ENCODE data around the gene RC3H1. TPM values are rescaled to one million over a fixed set of nuclear protein-coding genes. Genes with fewer than 3 reads are reported as not detected.
"Not testable (repeated sequence)": the region's sequence is repeated elsewhere in the genome, so short reads cannot be mapped to it uniquely, and the experiment has no call there.

RC3H1 gene
- total RNA-seq, 1 experiment from 2014 or later, result 9.6 TPM

- peak; percentile 69 for DNase-seq (ENCODE audit: low spot score)
These were observed 522 bp downstream of the RC3H1 start for GRCh38 chr1:174021591-174022079.

GRCh38 chr1:174018565-174018964 lies 3.6 kb downstream of the RC3H1 start:
- DNase-seq (ENCODE audit: low spot score), result no peak

GRCh38 chr1:174017231-174017970 lies 4.8 kb downstream of the RC3H1 start:
- DNase-seq (ENCODE audit: low spot score), result no peak

- DNase-seq (ENCODE audit: low spot score), result no peak
These were observed 8.2 kb downstream of the RC3H1 start for GRCh38 chr1:174013864-174014418.

- DNase-seq (ENCODE audit: low spot score), result no peak
These were observed 13.2 kb downstream of the RC3H1 start for GRCh38 chr1:174008979-174009378.

- no peak for DNase-seq (ENCODE audit: low spot score)
These were observed 13.9 kb downstream of the RC3H1 start for GRCh38 chr1:174008269-174008668.

- DNase-seq (ENCODE audit: low spot score), result no peak
These were observed 14.3 kb downstream of the RC3H1 start for GRCh38 chr1:174007851-174008250.

GRCh38 chr1:174005032-174005431 lies 17.1 kb downstream of the RC3H1 start:
- DNase-seq (ENCODE audit: low spot score), result no peak

GRCh38 chr1:174003867-174004266 lies 18.3 kb downstream of the RC3H1 start:
- no peak for DNase-seq (ENCODE audit: low spot score)

GRCh38 chr1:174001573-174001972 lies 20.6 kb downstream of the RC3H1 start:
- DNase-seq (ENCODE audit: low spot score), result no peak

- no peak for DNase-seq (ENCODE audit: low spot score)
These were observed 21.8 kb downstream of the RC3H1 start for GRCh38 chr1:174000371-174000770.

GRCh38 chr1:173997791-173998190 lies 24.4 kb downstream of the RC3H1 start:
- DNase-seq (ENCODE audit: low spot score), result no peak

GRCh38 chr1:173996995-173997394 lies 25.2 kb downstream of the RC3H1 start:
- DNase-seq (ENCODE audit: low spot score), result no peak

- DNase-seq (ENCODE audit: low spot score), result no peak
These were observed 26.7 kb downstream of the RC3H1 start for GRCh38 chr1:173995475-173995874.

- not testable (repeated sequence) for DNase-seq (ENCODE audit: low spot score)
These were observed 28.2 kb downstream of the RC3H1 start for GRCh38 chr1:173993948-173994347.

GRCh38 chr1:173988068-173988467 lies 34.1 kb downstream of the RC3H1 start:
- DNase-seq (ENCODE audit: low spot score), result no peak

- DNase-seq (ENCODE audit: low spot score), result no peak
These were observed 35.2 kb downstream of the RC3H1 start for GRCh38 chr1:173986951-173987350.

- DNase-seq (ENCODE audit: low spot score), result no peak
These were observed 51.9 kb downstream of the RC3H1 start for GRCh38 chr1:173970252-173970651.

- not testable (repeated sequence) for DNase-seq (ENCODE audit: low spot score)
These were observed 56.3 kb downstream of the RC3H1 start for GRCh38 chr1:173965896-173966295.

- DNase-seq (ENCODE audit: low spot score), result no peak
These were observed 58.7 kb downstream of the RC3H1 start for GRCh38 chr1:173963477-173963876.

- DNase-seq (ENCODE audit: low spot score), result no peak
These were observed 61.5 kb downstream of the RC3H1 start for GRCh38 chr1:173960625-173961024.

- no peak for DNase-seq (ENCODE audit: low spot score)
These were observed 68.0 kb downstream of the RC3H1 start for GRCh38 chr1:173954179-173954578.

- no peak for DNase-seq (ENCODE audit: low spot score)
These were observed 73.6 kb downstream of the RC3H1 start for GRCh38 chr1:173948594-173948993.

All from HT-29 (cell line).